Thyroid gland (tissue), 4 donors: ENCODE measurements around the gene ENAH.

Experiments
- POLR2A ChIP-seq, 2 donors: fragments of 450-650 bp; IDR thresholded peaks; one replicate each; pipeline ENCODE4 v1.6.1; 2017; ENCODE audit warnings: antibody characterized with exemption in 2 of 2, mild to moderate bottlenecking in 2 of 2, moderate library complexity in 1 of 2
- TF ChIP-seq, protein P1 (sequence below), 6 experiments: fragments of 200-600 bp in 3 of 6; fragments of 450-650 bp in 3 of 6; sonication (generic) in 3 of 6; IDR thresholded peaks; one replicate each; pipeline ENCODE4 v1.5.1; 2016 to 2019; ENCODE audit warnings: antibody characterized with exemption in 6 of 6, mild to moderate bottlenecking in 2 of 6, inconsistent platforms in 1 of 6, moderate library complexity in 1 of 6

DNA sequence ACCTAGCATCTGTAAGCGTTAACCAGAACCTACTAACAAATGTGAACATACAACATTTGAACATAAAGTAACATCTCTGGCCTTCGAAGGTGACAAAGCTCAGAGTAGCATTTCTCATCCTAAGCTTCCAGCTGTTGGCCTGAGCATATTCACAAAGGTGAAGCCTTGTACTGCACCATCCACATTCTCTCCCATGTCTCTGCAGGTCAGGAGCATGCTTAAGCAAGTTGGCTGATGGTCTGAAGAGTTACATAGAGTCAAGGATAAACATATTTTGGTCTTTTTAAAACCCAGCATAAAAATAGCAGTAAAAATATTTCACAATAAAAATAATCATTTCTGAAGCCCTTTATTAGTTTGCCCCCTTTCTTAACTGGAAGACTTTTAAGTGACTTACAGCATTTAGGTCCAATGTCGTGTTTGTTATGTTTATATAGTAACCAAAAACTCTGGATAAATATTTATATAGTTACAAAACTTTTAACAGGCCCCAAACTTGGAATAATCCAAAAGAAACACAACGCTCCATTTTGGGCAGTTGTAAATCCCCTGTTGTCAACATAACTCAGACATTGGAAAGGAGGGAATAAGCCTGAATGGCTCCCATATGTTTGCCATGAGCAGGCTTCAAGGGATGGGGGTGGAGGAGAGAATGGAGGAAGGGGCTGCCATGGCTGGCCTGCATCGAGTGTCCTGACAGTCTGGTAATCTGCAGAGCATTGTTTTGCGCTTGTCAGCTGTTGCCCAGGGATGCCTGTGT is 42.8 kb upstream of the ENAH start:
- TF ChIP-seq, protein P1, sequence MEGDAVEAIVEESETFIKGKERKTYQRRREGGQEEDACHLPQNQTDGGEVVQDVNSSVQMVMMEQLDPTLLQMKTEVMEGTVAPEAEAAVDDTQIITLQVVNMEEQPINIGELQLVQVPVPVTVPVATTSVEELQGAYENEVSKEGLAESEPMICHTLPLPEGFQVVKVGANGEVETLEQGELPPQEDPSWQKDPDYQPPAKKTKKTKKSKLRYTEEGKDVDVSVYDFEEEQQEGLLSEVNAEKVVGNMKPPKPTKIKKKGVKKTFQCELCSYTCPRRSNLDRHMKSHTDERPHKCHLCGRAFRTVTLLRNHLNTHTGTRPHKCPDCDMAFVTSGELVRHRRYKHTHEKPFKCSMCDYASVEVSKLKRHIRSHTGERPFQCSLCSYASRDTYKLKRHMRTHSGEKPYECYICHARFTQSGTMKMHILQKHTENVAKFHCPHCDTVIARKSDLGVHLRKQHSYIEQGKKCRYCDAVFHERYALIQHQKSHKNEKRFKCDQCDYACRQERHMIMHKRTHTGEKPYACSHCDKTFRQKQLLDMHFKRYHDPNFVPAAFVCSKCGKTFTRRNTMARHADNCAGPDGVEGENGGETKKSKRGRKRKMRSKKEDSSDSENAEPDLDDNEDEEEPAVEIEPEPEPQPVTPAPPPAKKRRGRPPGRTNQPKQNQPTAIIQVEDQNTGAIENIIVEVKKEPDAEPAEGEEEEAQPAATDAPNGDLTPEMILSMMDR (IDR thresholded peaks at IDR 0.05): no peak
- no peak for TF ChIP-seq POLR2A (IDR thresholded peaks at IDR 0.05)
